GM21723 (cell line): ENCODE measurements around the gene BAZ1B.
A peak's percentile ranks its signal among the peaks of the same experiment; 100 is the strongest.
"Not testable (repeated sequence)": the region's sequence is repeated elsewhere in the genome, so short reads cannot be mapped to it uniquely, and the experiment has no call there.

Experiments used
- ATAC-seq: cut with Tn5 transposase; IDR thresholded peaks from one replicate; pipeline ENCODE4 v1.9.1; 2021; ENCODE audit warnings: mild to moderate bottlenecking, moderate library complexity; ENCODE audit not compliant: unreplicated experiment

The BAZ1B gene

GRCh38 chr7:73430540-73430939, 91.6 kb downstream of the BAZ1B start:
- ATAC-seq: not testable (repeated sequence)

GRCh38 chr7:73429622-73430505, 92.2 kb downstream of the BAZ1B start:
- no peak for ATAC-seq

GRCh38 chr7:73429215-73429614, 92.9 kb downstream of the BAZ1B start:
- ATAC-seq: no peak

- ATAC-seq: no peak
Measured at GRCh38 chr7:73427902-73428787, 93.9 kb downstream of the BAZ1B start.

- no peak for ATAC-seq
Measured at GRCh38 chr7:73426016-73426415, 96.1 kb downstream of the BAZ1B start.

- no peak for ATAC-seq
Measured at GRCh38 chr7:73425356-73425983, 96.6 kb downstream of the BAZ1B start.

GRCh38 chr7:73424489-73424885, 97.6 kb downstream of the BAZ1B start:
- ATAC-seq: peak; percentile 7

GRCh38 chr7:73423519-73424488, 98.3 kb downstream of the BAZ1B start:
- peak; percentile 69 for ATAC-seq

GRCh38 chr7:73420610-73421009, 101.5 kb downstream of the BAZ1B start:
- ATAC-seq: not testable (repeated sequence)

- ATAC-seq: not testable (repeated sequence)
Measured at GRCh38 chr7:73420016-73420415, 102.1 kb downstream of the BAZ1B start.

GRCh38 chr7:73418113-73418703, 103.9 kb downstream of the BAZ1B start:
- no peak for ATAC-seq

GRCh38 chr7:73410541-73411131, 111.5 kb downstream of the BAZ1B start:
- not testable (repeated sequence) for ATAC-seq

- not testable (repeated sequence) for ATAC-seq
Measured at GRCh38 chr7:73404860-73405259, 117.2 kb downstream of the BAZ1B start.

GRCh38 chr7:73399185-73400050, 122.7 kb downstream of the BAZ1B start:
- not testable (repeated sequence) for ATAC-seq

- no peak for ATAC-seq
Measured at GRCh38 chr7:73397521-73398281, 124.4 kb downstream of the BAZ1B start.

GRCh38 chr7:73395538-73396503, 126.3 kb downstream of the BAZ1B start:
- no peak for ATAC-seq
